ENCODE results near the gene URM1. TPM values are rescaled to one million over a fixed set of nuclear protein-coding genes. Genes with fewer than 3 reads are reported as not detected.
"Not testable (repeated sequence)": the region's sequence is repeated elsewhere in the genome, so short reads cannot be mapped to it uniquely, and the experiment has no call there.

Gene URM1
- total and polyA plus RNA-seq, 2 donors = 37.9 to 46.7 TPM

GRCh38 chr9:128416432-128417019 lies 45.4 kb downstream of the URM1 start:
- peaks cover 0 to 8% of the 10 kb centered on the region in 2 donors for H3K9me3 ChIP-seq (ENCODE audit: control insufficient read depth in 2 of 2, insufficient read depth in 1 of 2, low read length in 1 of 2)
- peaks cover 27 to 91% of the 10 kb centered on the region in 2 donors for H3K27me3 ChIP-seq (ENCODE audit: control insufficient read depth in 2 of 2, insufficient read depth in 1 of 2, low read length in 1 of 2)
- 52% methylated on average over 6 of the region's 6 CpGs for WGBS

GRCh38 chr9:128419061-128419925 lies 48.1 kb downstream of the URM1 start:
- Histone ChIP-seq H3K27ac (ENCODE audit: low read depth in 1 of 2, low read length in 1 of 2) (no peak overlapping the region), H3K27me3 (ENCODE audit: control insufficient read depth in 2 of 2, insufficient read depth in 1 of 2, low read length in 1 of 2) (peaks cover 29 to 91% of the 10 kb centered on the region in 2 donors), H3K4me3 (ENCODE audit: low read length in 2 of 2) (no peak overlapping the region), H3K9me3 (ENCODE audit: control insufficient read depth in 2 of 2, insufficient read depth in 1 of 2, low read length in 1 of 2) (peaks cover 0 to 5% of the 10 kb centered on the region in 2 donors), H3K4me1 (ENCODE audit: control insufficient read depth in 2 of 2, insufficient read depth in 2 of 2, low read length in 2 of 2) (peaks cover 7 to 22% of the 10 kb centered on the region in 2 donors), H3K36me3 (ENCODE audit: control insufficient read depth in 2 of 2, insufficient read depth in 2 of 2, low read length in 1 of 2) (no peaks in the 10 kb centered on the region)
- DNase-seq (ENCODE audit: low read depth in 6 of 9, low spot score in 9 of 9) = no peak
- WGBS = 16% methylated on average over 28 of the region's 28 CpGs

More at GRCh38 chr9:128416432-128417019, 45.4 kb downstream of the URM1 start:
- no peak for DNase-seq (ENCODE audit: low read depth in 6 of 9, low spot score in 9 of 9)
- Histone ChIP-seq H3K27ac (ENCODE audit: low read depth in 1 of 2, low read length in 1 of 2) (no peak overlapping the region), H3K36me3 (ENCODE audit: control insufficient read depth in 2 of 2, insufficient read depth in 2 of 2, low read length in 1 of 2) (no peaks in the 10 kb centered on the region), H3K4me1 (ENCODE audit: control insufficient read depth in 2 of 2, insufficient read depth in 2 of 2, low read length in 2 of 2) (peaks cover 7 to 19% of the 10 kb centered on the region in 2 donors), H3K4me3 (ENCODE audit: low read length in 2 of 2) (no peak overlapping the region)

- Histone ChIP-seq H3K27ac (ENCODE audit: low read depth in 1 of 2, low read length in 1 of 2) (no peak overlapping the region), H3K9me3 (ENCODE audit: control insufficient read depth in 2 of 2, insufficient read depth in 1 of 2, low read length in 1 of 2) (peaks cover 0 to 5% of the 10 kb centered on the region in 2 donors), H3K4me1 (ENCODE audit: control insufficient read depth in 2 of 2, insufficient read depth in 2 of 2, low read length in 2 of 2) (peaks cover 7 to 22% of the 10 kb centered on the region in 2 donors), H3K36me3 (ENCODE audit: control insufficient read depth in 2 of 2, insufficient read depth in 2 of 2, low read length in 1 of 2) (no peaks in the 10 kb centered on the region), H3K27me3 (ENCODE audit: control insufficient read depth in 2 of 2, insufficient read depth in 1 of 2, low read length in 1 of 2) (peaks cover 29 to 82% of the 10 kb centered on the region in 2 donors), H3K4me3 (ENCODE audit: low read length in 2 of 2) (peak overlapping the region; percentile 22 to 75)
- WGBS = 1% methylated on average over 59 of the region's 59 CpGs
- DNase-seq (ENCODE audit: low read depth in 6 of 9, low spot score in 9 of 9) = peak in 4 of 9 donors; percentile 27 to 59 (median 40)
These were observed 49.0 kb downstream of the URM1 start for GRCh38 chr9:128420060-128420650.

- WGBS = under 1% methylated on average over 59 of the region's 59 CpGs
- Histone ChIP-seq H3K9me3 (ENCODE audit: control insufficient read depth in 2 of 2, insufficient read depth in 1 of 2, low read length in 1 of 2) (peaks cover 0 to 5% of the 10 kb centered on the region in 2 donors), H3K27me3 (ENCODE audit: control insufficient read depth in 2 of 2, insufficient read depth in 1 of 2, low read length in 1 of 2) (peaks cover 29 to 78% of the 10 kb centered on the region in 2 donors), H3K36me3 (ENCODE audit: control insufficient read depth in 2 of 2, insufficient read depth in 2 of 2, low read length in 1 of 2) (no peaks in the 10 kb centered on the region), H3K4me3 (ENCODE audit: low read length in 2 of 2) (peak within 1 kb of the TSS; percentile 22 to 75), H3K27ac (ENCODE audit: low read depth in 1 of 2, low read length in 1 of 2) (no peak within 1 kb of the TSS), H3K4me1 (ENCODE audit: control insufficient read depth in 2 of 2, insufficient read depth in 2 of 2, low read length in 2 of 2) (peaks cover 7 to 22% of the 10 kb centered on the region in 2 donors)
- peak in 3 of 9 donors; percentile 10 to 57 (median 30) for DNase-seq (ENCODE audit: low read depth in 6 of 9, low spot score in 9 of 9)
These were observed 49.7 kb downstream of the URM1 start, which contains the start of gene CERCAM for GRCh38 chr9:128420651-128421481. TSS of gene CERCAM (plus strand) at chr9:128420857. CDS start at chr9:128420878, 21 bp downstream.

GRCh38 chr9:128421482-128421996 lies 50.4 kb downstream of the URM1 start:
- Histone ChIP-seq H3K4me1 (ENCODE audit: control insufficient read depth in 2 of 2, insufficient read depth in 2 of 2, low read length in 2 of 2) (peaks cover 7 to 22% of the 10 kb centered on the region in 2 donors), H3K27me3 (ENCODE audit: control insufficient read depth in 2 of 2, insufficient read depth in 1 of 2, low read length in 1 of 2) (peaks cover 29 to 71% of the 10 kb centered on the region in 2 donors), H3K36me3 (ENCODE audit: control insufficient read depth in 2 of 2, insufficient read depth in 2 of 2, low read length in 1 of 2) (no peaks in the 10 kb centered on the region), H3K27ac (ENCODE audit: low read depth in 1 of 2, low read length in 1 of 2) (no peak overlapping the region), H3K9me3 (ENCODE audit: control insufficient read depth in 2 of 2, insufficient read depth in 1 of 2, low read length in 1 of 2) (peaks cover 0 to 5% of the 10 kb centered on the region in 2 donors), H3K4me3 (ENCODE audit: low read length in 2 of 2) (peak overlapping the region in 1 of 2 donors; percentile 22)
- no peak for DNase-seq (ENCODE audit: low read depth in 6 of 9, low spot score in 9 of 9)
- 22% methylated on average over 11 of the region's 11 CpGs for WGBS

GRCh38 chr9:128422022-128422782 lies 51.0 kb downstream of the URM1 start:
- peaks cover 7 to 22% of the 10 kb centered on the region in 2 donors for H3K4me1 ChIP-seq (ENCODE audit: control insufficient read depth in 2 of 2, insufficient read depth in 2 of 2, low read length in 2 of 2)
- not testable (repeated sequence) for H3K27ac ChIP-seq (ENCODE audit: low read depth in 1 of 2, low read length in 1 of 2); H3K9me3 ChIP-seq (ENCODE audit: control insufficient read depth in 2 of 2, insufficient read depth in 1 of 2, low read length in 1 of 2); H3K36me3 ChIP-seq (ENCODE audit: control insufficient read depth in 2 of 2, insufficient read depth in 2 of 2, low read length in 1 of 2); DNase-seq (ENCODE audit: low read depth in 6 of 9, low spot score in 9 of 9); H3K4me3 ChIP-seq (ENCODE audit: low read length in 2 of 2)
- WGBS = 93% methylated on average over 13 of the region's 13 CpGs
- H3K27me3 ChIP-seq (ENCODE audit: control insufficient read depth in 2 of 2, insufficient read depth in 1 of 2, low read length in 1 of 2) = peaks cover 29 to 64% of the 10 kb centered on the region in 2 donors

GRCh38 chr9:128422783-128423150 lies 51.6 kb downstream of the URM1 start:
- Histone ChIP-seq H3K9me3 (ENCODE audit: control insufficient read depth in 2 of 2, insufficient read depth in 1 of 2, low read length in 1 of 2) (peaks cover 0 to 5% of the 10 kb centered on the region in 2 donors), H3K4me1 (ENCODE audit: control insufficient read depth in 2 of 2, insufficient read depth in 2 of 2, low read length in 2 of 2) (peaks cover 7 to 22% of the 10 kb centered on the region in 2 donors), H3K27me3 (ENCODE audit: control insufficient read depth in 2 of 2, insufficient read depth in 1 of 2, low read length in 1 of 2) (peaks cover 29 to 59% of the 10 kb centered on the region in 2 donors), H3K36me3 (ENCODE audit: control insufficient read depth in 2 of 2, insufficient read depth in 2 of 2, low read length in 1 of 2) (no peaks in the 10 kb centered on the region), H3K4me3 (ENCODE audit: low read length in 2 of 2) (no peak overlapping the region), H3K27ac (ENCODE audit: low read depth in 1 of 2, low read length in 1 of 2) (no peak overlapping the region)
- WGBS = 65% methylated on average over 5 of the region's 5 CpGs
- DNase-seq (ENCODE audit: low read depth in 6 of 9, low spot score in 9 of 9) = no peak

- DNase-seq (ENCODE audit: low read depth in 6 of 9, low spot score in 9 of 9); H3K9me3 ChIP-seq (ENCODE audit: control insufficient read depth in 2 of 2, insufficient read depth in 1 of 2, low read length in 1 of 2); H3K4me3 ChIP-seq (ENCODE audit: low read length in 2 of 2); H3K27ac ChIP-seq (ENCODE audit: low read depth in 1 of 2, low read length in 1 of 2); H3K36me3 ChIP-seq (ENCODE audit: control insufficient read depth in 2 of 2, insufficient read depth in 2 of 2, low read length in 1 of 2): not testable (repeated sequence)
- Histone ChIP-seq H3K4me1 (ENCODE audit: control insufficient read depth in 2 of 2, insufficient read depth in 2 of 2, low read length in 2 of 2) (peaks cover 7 to 22% of the 10 kb centered on the region in 2 donors), H3K27me3 (ENCODE audit: control insufficient read depth in 2 of 2, insufficient read depth in 1 of 2, low read length in 1 of 2) (peaks cover 29 to 53% of the 10 kb centered on the region in 2 donors)
- WGBS = 87% methylated on average over 6 of the region's 6 CpGs
These were observed 52.2 kb downstream of the URM1 start for GRCh38 chr9:128423356-128423755.
